ENCODE results near the gene FKBP15.

Gene FKBP15

DNA sequence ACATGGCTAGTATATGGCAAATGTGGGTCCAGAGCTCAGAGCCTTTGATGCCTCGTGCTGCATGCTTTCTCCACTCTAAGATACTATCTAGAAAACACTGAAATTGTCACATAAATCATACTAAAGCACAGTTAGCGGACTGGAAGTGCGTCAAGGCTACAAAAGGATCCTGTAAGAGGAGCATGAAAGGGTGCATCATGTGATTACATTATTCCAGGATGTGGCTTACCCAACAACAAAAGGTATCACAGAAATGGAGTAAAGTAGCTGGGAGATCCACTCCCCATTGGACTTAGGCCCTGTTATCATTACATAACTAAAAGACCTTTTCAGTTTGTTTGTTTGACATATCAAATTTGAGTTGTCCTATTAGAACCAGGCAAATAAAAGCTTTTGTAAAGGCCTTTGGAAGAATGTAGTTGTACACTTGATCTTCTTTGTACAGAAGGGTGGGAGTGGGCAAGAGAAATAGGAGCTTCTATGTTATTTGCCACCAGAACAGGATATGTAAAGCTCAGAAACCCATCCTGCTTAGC, 7.1 kb upstream of the FKBP15 start:
- no peak for DNase-seq (ENCODE audit: low spot score)

DNA sequence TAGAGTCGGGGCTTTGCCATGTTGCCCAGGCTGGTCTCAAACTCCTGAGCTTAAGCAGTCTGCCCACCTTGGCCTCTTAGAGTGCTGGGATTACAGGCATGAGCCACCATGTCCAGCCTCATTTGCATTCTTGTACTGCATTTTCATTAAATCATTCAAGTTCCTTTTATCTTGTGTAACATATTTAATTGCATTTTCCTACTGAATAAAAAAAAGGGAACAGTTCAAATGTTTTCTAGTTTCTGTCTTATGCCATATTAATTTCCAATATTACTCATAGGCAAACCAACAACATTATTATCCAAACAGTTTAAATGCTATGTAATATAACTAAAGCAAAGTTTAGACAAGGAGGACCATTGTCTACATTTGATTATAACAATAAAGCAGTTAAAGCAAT, 6.4 kb upstream of the FKBP15 start:
- DNase-seq (ENCODE audit: low spot score) = no peak

DNA sequence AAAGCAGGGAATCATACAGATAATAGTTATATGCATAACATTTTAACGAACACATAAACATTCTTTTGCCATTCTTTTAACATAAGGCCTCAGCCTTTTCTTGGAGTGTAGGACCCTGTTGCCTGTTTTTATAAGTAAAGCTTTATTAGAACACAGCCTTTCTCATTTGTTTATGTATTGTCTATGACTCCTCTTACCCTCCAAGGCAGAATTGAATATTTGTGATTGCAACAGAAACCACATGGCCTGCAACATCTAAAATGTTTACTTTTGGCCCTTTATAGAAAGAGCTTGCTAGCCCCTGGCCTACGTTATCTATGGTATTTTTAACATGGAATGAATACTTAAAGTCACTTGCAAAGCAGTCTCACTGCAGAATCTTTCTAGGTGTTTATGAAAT, 2.9 kb upstream of the FKBP15 start:
- peak; percentile 26 for DNase-seq (ENCODE audit: low spot score)

DNA sequence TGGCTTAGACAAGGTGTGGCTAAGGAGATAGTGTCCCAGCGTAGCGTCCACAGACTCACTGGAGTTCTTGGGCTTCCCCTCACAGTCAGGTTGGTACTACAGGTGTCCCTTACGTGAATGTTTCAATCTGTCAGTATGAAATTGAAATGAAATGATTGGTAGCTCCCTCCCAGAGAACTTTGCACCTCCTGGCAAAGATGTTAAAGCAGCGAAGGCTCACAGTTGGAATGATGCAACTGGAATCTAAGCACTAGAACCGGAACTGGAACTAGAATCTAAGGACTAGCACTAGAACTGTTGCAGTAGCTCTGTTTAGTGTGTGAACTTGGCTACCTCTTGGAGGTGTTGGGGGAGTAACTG, 1.4 kb upstream of the FKBP15 start:
- no peak for DNase-seq (ENCODE audit: low spot score)

DNA sequence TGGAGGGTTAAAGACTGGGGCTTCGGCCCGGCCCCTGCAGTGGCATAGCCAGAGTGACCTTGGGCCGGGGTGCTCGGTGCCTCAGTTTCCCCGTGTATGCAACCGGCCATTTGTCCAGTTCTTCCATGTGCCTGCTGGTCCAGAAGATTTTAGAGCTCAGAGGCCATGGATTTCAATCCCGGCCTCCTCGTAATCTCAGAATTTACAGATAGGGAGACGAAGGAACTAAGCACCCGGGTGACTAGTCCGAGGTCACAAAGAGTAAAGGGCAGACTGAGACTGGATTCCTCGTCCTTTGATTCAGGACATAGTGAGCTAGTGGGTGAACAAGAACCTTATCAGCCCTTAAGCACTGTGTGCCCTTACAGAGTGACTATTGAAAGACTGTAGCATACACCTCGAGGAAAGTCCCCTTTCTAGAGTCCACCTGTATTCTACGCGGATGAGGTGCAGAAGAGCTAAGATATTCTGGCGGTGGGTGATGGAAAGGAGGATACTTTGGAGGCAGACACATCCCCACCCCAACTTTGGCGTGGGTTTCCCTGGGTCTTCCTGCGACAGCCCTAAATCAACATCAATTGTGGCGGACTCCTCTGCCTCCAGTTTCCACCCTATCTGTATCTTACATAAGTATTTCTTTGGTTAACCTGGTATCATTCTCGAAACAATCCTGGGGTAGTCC, 864 bp upstream of the FKBP15 start:
- DNase-seq (ENCODE audit: low spot score) = no peak

DNA sequence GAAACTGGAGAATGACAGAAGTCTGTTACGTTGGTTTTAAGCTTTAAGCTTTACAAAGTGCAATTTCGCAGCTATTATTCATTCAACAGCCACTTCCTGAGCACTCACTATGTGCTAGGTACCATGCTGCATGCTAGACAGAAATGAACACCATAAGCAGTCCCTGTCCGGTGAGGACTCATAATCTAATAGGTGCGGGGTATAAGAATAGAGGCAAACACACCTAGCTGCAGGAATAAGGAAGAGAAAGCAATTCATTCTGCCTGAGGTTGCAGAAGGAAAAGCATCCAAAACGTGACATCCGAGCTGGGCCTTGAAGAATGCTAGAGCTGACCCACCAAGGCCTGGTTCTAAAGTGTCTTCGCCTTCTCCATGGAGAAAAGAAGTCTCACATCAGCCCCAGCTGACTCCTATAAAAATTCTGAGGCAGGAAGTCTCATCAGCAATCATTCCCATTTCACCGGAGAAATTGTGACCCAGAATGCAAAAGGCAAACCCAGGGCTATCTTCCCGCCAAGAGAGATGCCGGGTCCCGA, 542 bp downstream of the FKBP15 start:
- no peak for DNase-seq (ENCODE audit: low spot score)

DNA sequence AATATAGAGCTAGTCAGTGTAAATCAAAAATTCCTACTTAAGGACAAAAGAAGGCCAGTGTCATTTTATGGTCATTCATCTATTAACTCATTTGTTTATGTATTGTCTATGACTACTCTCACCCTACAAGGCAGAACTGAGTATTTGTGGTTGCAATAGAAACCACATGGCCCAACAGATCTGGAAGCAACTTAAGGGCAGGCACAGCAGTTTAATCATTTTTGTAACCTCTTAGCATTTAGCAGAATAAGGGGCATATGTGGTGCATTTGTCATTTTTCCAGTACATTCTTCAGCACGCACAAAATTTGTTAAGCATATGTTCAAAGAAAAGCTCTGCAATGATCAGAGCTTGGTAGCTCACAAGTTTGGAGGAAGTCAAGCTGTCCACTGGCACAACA, 1.1 kb downstream of the FKBP15 start:
- peak; percentile 54 for DNase-seq (ENCODE audit: low spot score)

DNA sequence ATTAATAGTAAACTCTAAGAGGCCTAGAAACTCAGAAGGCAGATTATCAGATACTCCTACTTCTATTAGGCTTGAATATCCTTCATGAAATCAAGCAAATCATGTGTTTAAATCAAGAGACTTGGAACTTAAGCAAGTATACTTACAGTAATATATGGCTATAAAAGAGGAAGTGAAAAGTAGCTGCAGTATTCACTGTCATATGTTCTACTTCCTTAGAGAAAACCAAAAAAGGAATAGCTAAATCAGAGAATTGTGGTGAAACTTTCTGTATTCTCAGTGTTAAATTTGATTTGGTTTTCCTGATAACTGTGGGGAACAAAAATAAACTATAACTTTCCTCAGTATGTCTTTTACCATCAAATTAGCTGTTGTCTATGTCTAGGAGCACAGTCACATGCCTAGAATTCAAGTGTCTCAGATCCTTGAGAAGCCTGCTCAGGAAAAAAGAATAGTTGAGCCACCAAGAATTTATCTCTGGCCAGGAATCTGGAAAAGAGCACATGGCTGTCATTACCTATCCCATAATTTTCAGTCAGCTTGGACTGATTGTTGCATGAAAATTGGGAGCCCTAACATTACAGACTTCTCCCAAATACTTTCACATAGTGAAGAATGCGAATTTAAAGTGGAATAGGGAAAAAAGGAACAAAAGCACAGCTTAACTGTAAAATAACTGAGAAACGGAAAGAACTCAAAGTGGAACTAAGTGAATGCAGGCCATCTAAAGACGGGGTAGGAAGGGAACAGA, 1.7 kb downstream of the FKBP15 start:
- DNase-seq (ENCODE audit: low spot score) = no peak

DNA sequence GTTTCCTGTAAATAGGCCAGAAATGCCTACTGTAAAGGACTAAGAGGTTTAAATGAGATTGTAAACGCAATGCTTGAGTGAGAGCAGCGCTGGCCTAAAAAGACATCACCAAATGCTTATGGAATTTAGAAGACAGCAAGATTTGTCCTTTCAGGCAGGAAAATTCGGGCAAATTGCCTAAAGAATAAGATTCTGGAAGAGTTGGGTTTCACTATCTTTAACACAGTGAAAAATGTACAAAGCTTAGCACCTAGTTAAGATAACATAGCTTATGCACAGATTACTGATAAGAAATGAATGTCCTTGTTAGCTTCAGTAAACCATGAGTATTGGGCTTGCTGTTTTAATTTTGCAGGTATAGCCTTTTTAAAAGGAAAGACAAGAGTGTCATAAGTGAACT, 4.7 kb downstream of the FKBP15 start:
- no peak for DNase-seq (ENCODE audit: low spot score)

DNA sequence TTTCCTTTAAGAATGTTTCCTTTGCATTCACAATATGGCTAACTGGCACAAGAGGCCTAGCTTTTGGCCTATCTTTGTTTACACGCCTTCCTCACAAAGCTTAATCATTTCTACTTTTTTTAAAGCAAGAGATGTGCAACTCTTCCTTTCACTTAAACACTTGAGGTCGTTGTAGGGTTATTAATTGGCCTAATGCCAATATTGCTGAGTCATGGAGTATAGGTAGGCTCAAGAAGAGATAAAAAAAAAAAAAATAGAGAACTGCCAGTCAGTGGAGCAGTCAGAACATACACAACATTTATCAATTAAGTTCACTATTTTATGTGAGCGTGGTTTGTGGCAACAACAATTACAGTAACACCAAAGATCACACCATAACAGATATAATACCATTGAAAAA, 5.9 kb downstream of the FKBP15 start:
- no peak for DNase-seq (ENCODE audit: low spot score)

DNA sequence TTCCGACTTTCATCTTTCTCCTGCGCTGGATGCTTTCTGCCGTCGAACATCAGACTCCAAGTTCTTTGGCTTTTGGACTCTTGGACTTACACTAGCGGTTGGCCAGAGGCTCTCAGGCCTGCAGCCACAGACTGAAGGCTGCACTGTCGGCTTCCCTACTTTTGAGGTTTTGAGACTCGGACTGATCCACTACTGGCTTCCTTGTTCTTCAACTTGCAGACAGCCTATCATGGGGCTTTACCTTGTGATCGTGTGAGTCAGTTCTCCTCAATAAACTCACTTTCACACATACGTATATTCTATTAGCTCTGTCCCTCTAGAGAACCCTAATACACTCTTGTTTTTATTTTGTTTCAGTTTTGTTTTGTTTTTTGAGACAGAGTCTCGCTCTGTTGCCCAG, 10.3 kb downstream of the FKBP15 start:
- no peak for DNase-seq (ENCODE audit: low spot score)

DNA sequence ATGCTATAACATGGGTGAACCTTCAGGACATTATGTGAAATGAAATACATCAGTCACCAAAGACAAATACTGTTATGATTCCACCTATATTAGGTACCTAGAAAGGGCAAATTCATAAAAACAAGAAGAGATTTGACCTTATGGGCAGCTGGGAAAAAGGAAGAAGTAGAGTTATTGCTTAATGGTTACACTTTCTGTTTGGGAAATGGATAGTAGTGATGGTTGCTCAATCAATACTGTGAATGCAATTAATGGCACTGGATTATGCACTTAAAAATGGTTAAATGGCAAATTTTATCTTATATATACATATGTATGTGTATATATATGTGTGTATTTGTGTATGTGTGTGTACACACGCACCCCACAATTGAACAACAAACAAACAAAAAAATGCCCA, 15.2 kb downstream of the FKBP15 start:
- no peak for DNase-seq (ENCODE audit: low spot score)

DNA sequence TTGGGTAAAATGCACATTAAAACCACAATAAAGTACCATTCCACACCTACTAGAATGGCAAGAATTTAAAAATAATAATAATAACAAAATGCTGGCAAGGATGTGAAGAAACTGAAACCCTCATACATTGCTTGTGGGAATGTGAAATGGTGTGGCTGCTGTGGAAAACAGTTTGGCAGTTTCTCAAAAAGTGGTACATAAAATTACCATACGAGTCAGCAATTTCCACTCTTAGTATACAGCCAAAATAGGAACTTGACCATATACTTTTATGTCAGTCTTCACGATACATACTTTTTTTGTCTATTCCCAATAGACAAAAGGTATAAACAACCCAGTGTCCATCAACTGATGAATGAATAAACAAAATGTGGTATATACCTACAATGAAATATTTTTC, 15.6 kb downstream of the FKBP15 start:
- DNase-seq (ENCODE audit: low spot score) = no peak

DNA sequence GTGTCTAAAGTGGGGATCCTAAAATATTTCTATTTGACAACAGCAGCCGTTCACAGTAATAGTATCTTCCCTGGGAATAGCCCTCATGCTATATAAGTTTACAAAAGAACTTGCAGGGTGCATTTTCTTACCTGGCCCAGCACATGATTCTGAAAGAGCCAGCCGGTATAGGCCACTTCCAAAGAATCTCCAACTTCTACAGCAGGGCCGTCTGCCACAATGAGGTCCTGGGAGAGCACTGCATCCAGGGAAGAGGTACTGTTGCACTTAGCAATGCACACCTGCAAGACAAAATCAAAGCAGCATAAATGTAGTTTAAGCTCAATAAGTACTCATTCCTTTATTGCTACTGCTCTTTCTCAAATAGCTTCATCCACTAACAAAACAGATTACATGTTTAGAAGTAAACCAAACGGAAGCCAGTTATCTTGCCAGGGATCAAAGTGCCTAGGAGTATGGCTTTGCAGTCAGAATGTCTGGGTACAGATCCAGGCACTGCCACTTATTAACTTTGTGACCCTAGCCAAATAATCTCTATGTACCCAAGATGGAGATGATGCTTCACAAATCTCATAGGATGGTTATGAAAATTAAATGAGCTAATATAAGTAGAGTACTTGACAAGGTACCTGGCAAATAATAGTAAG, 21.3 kb downstream of the FKBP15 start:
- no peak for DNase-seq (ENCODE audit: low spot score)

DNA sequence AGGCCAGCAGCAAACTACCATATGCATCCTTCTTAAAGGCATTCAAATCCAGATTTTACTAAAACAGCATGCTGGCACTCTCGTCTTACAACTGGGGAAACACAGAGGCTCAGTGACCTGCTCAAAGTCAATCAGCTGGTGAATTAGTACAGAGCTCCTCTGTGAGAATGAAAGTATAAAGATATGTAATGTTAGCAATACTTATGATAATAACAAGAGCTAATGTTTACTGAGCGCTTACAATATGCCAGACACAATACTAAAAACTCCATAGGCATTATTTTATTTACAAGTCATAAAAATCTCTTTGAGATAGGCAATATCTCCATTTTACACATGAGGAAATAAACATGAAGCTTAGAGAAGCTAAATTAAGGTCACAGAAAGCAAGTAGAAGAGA, 28.6 kb downstream of the FKBP15 start:
- DNase-seq (ENCODE audit: low spot score) = no peak

DNA sequence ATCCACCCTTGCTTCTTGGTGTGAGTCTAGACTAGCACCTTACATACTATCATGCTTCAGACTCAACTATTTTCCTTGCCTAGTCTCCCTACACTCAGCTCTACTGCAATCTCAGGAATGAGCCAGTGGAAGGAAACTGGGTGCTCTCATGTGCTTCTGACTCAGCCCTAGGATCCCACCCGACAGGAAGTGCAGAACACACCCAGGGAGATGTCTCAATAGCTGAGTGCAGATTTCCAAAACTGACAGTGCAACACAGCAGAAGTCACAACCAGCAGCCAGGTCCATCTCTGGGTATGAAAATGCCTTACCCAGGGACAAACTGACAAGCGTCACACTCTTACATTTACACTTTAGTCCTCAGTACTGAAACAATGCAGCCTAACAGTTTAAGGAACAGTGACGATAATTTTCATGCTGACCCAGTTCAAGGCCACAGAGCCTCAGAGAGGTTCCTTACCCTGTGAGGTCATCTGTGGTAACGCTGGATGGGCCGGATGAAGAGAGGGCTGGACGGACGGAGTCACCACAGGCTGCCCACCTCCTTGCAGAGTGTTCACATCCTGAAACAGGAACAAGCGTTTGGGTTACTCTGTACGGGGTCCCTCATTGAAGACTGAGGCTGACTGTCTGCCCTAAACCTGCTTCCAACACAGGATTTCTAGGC, 33.0 kb downstream of the FKBP15 start:
- peak; percentile 90 for DNase-seq (ENCODE audit: low spot score)

DNA sequence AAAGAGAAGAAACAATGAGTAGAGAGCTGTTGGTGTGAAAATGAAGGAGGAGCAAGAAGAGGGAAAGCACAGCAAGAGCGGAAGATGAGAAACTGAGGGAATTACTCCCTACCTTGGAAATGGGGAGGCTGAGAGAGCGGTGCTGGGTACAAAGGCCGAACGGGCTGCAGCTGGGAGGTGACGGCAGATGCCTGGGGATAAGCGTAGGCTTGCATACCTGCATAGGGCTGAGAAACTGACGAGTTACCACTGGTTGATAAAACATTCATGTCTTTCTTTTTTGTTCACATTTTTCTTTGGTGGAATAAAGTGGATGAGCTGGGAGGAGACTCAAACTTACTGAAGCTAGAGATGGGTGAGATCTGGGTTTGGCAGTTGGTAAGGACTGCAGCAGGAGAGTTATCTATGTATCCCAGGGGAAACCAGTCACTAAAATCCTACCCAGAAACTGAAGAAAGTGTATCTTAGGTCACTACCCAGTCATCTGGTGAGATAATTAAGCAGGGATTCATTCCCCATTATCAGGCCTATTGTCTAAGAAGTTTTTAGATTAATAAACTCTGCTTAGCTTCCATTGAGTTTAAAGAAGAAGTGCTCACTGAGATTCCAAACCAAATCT, 34.8 kb downstream of the FKBP15 start:
- no peak for DNase-seq (ENCODE audit: low spot score)

DNA sequence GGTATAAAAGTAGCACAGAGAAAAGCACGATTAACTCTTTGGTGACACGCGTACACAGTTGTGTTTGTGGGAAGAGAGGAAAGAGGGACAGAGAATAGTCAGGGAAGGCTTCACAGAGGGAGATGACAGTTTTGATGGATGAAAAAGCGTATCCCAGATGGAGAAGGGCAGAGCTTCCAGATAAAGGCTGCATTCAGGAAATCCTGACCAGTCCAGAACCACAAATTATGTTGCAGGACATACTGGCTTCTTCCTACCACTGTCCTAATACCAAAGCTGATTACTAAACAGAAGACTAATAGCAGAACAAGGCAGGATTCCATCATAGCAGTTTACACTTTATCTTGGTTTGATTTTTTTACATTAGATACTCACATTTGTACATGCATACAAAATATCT, 35.8 kb downstream of the FKBP15 start:
- no peak for DNase-seq (ENCODE audit: low spot score)

DNA sequence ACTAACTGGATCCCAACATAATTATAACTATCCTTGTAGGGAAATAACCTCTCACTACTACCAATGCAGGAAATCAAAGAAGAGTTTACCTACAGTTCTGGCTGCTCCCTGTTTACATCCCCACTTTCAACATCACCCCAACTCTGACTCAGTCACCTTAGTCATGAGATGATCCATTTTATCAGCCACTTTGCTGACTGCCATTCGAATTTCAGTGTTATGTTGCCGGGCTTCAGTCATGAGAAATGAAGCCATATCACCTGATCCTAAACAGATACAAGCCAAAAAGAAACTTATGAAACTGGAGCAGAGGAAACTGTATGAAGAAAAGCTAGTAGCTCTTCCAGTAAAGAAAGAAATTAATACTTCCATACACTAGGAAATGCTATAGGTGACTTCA, 36.5 kb downstream of the FKBP15 start:
- DNase-seq (ENCODE audit: low spot score) = no peak

DNA sequence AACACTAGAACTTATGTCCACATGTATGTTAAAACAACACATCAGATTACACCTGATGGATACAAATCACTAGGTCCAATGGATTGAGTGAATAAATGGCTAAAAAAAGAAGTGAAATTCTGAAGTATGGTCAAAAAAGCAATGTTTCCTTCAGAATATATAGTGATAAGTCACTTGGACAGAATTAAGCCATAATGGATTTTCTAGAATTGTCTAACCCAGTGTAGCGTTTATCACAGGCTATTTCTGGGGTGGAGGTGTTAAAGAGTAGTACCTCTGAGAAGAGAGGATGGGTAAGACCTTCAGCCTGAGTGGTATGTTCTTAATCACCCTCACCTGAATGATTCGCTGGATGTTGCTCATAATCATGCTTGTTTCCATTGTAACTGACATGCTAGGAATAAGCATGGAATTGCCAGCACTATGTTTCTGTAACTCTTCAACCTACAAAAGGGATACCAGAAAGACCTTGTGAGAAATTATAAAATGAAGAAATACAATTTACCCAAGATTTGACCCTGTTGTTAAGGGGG, 37.1 kb downstream of the FKBP15 start:
- DNase-seq (ENCODE audit: low spot score) = no peak

DNA sequence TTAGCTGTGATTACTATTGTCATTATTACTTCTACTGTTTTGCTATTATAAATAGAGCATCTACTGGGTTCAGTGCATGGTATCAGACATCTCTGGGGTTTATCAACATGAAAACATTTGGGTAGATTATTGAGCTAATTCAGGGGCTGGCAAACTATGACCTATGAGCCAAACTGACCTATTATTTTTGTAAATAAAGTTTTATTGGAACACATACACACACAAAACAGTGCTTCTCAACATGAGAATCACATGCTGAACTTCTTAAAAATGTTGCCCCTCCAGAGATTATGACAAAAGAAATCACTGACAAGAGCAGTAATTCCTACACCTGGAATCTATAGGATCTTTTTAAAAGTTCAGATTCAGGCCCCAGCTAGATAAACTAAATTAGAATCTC, 39.9 kb downstream of the FKBP15 start:
- no peak for DNase-seq (ENCODE audit: low spot score)

DNA sequence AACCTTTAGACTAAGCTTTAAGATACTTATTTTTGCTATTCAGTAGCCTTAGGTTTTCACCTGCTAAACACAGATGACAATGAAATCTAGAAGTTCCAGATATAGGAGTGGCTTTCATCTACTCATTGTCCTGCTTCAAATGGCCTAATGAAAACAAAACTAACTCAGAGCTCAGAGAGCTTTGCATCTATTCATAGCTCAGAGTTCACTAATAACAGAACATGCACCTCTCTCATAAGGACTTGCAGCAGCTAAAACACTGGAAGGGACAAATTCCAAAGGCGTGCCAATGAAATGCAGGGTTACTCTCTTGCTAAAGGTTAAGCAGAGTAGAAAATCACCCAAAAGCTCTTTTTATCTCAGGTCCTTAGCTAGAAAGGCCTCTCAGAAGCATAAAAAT, 41.2 kb downstream of the FKBP15 start:
- no peak for DNase-seq (ENCODE audit: low spot score)

All from hepatic stellate cell (primary cell).